ENCODE measurements around the gene PPP2CA.

Gene PPP2CA

DNA sequence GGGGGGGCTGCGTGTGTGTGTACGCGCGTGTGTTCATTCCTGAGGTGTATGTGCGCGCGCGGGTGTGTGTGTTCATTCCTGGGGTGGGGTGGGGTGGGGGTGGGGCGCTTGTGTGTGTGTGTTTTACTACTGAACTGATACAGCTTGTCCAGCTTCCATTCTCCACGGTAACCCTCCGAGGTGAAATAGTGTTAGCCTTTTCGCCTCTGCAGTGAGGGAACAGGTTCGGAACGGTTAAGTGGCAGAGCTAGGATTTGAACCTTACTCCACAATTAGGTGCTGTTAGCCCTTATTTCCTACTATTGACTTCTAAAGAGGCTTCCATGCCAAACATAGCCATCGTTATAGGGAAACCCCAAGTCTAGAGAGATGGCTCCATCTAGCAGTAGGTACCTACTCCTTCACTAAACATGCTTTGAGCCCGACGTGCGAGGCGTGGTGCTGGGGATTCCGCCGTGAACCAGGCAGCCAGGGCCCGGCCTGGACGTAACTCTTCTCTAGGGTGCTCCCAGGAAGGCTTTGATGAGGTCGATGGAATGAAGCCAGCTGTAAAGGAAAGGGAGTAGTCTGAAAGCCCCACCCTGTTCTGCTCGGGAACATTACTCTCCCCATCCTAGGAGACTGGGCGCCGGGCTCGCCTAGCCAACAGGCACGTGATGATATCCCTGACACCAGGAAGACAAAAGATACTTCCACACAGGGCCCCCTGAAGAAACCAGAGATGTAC lies 48.3 kb downstream of the PPP2CA start:
- no peak for TF ChIP-seq TOX (CRISPR knock-in tag; IDR thresholded peaks at IDR 0.05; ENCODE audit: borderline replicate concordance)
- TF ChIP-seq OSR1 (CRISPR knock-in tag; IDR thresholded peaks at IDR 0.05), result no peak
- TF ChIP-seq ZNF70 (CRISPR knock-in tag; IDR thresholded peaks at IDR 0.05), result no peak
- ATAC-seq, result no peak; the same call in 2 of the 3 replicates

DNA sequence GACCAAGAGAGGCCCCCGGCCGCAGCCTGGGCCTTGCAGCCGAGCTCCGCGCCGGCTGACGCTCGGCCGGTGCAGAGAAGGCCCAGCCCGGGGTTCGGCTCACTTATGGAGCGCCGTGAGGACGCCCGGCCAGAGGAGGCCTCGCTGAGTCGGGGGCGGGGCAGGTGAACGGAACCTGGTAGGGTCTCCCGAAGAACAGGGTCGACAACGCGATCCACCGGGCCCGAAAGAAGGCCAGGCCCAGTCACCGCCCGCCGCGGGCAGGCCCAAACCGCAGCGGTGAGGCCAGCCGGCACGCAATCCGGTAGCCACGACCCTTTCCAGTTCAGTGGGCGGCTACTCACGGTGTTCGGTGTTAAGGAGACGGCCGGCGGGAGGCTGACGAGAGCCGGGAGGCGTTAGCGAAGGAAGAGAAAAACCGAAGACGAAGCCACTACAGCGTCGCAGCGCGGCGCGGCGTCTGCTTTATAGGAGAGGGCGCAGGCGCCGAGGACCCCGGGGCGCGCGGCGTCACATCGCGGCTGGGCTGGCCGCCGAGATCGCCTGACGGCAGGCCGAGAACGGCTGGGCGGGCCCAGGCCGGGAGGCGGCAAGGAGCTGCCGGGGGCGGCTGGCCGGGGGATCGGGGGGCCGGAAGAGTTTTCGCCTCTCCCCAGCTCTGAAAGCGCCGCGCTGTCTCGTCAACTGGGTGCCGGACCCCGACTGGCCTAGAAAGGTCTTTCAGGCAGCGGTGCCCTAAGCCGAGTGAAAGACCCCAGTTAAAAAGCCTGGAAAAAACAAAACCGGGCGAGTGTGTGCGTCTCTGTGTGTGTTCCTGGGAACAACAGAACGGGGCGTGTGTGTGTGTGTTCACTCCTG lies 49.1 kb downstream of the PPP2CA start, which contains the start of gene SKP1:
Gene SKP1 (minus strand): TSS at position 440 of the 858 bp plus-strand sequence. CDS start 2,928 bp downstream, outside the sequence.
- TF ChIP-seq, protein P1, sequence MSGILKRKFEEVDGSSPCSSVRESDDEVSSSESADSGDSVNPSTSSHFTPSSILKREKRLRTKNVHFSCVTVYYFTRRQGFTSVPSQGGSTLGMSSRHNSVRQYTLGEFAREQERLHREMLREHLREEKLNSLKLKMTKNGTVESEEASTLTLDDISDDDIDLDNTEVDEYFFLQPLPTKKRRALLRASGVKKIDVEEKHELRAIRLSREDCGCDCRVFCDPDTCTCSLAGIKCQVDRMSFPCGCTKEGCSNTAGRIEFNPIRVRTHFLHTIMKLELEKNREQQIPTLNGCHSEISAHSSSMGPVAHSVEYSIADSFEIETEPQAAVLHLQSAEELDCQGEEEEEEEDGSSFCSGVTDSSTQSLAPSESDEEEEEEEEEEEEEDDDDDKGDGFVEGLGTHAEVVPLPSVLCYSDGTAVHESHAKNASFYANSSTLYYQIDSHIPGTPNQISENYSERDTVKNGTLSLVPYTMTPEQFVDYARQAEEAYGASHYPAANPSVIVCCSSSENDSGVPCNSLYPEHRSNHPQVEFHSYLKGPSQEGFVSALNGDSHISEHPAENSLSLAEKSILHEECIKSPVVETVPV (CRISPR knock-in tag; IDR thresholded peaks at IDR 0.05), result 0 out of 2 replicates have a peak, but pooled peaks have one; percentile 51
- TF ChIP-seq ARNTL (CRISPR knock-in tag; IDR thresholded peaks at IDR 0.05; ENCODE audit: borderline replicate concordance, low read depth), result no peak
- TF ChIP-seq OSR1 (CRISPR knock-in tag; IDR thresholded peaks at IDR 0.05), result no peak
- TF ChIP-seq, protein P2, sequence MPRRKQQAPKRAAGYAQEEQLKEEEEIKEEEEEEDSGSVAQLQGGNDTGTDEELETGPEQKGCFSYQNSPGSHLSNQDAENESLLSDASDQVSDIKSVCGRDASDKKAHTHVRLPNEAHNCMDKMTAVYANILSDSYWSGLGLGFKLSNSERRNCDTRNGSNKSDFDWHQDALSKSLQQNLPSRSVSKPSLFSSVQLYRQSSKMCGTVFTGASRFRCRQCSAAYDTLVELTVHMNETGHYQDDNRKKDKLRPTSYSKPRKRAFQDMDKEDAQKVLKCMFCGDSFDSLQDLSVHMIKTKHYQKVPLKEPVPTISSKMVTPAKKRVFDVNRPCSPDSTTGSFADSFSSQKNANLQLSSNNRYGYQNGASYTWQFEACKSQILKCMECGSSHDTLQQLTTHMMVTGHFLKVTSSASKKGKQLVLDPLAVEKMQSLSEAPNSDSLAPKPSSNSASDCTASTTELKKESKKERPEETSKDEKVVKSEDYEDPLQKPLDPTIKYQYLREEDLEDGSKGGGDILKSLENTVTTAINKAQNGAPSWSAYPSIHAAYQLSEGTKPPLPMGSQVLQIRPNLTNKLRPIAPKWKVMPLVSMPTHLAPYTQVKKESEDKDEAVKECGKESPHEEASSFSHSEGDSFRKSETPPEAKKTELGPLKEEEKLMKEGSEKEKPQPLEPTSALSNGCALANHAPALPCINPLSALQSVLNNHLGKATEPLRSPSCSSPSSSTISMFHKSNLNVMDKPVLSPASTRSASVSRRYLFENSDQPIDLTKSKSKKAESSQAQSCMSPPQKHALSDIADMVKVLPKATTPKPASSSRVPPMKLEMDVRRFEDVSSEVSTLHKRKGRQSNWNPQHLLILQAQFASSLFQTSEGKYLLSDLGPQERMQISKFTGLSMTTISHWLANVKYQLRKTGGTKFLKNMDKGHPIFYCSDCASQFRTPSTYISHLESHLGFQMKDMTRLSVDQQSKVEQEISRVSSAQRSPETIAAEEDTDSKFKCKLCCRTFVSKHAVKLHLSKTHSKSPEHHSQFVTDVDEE (CRISPR knock-in tag; IDR thresholded peaks at IDR 0.05), result no peak; the same call in 1 of the 2 replicates
- TF ChIP-seq SNAI2 (CRISPR knock-in tag; IDR thresholded peaks at IDR 0.05), result no peak
- TF ChIP-seq GLIS3 (CRISPR knock-in tag; IDR thresholded peaks at IDR 0.05), result peak; percentile 32; the same call in 1 of the 2 replicates
- no peak for TF ChIP-seq TOX (CRISPR knock-in tag; IDR thresholded peaks at IDR 0.05; ENCODE audit: borderline replicate concordance)
- TF ChIP-seq, protein P3, sequence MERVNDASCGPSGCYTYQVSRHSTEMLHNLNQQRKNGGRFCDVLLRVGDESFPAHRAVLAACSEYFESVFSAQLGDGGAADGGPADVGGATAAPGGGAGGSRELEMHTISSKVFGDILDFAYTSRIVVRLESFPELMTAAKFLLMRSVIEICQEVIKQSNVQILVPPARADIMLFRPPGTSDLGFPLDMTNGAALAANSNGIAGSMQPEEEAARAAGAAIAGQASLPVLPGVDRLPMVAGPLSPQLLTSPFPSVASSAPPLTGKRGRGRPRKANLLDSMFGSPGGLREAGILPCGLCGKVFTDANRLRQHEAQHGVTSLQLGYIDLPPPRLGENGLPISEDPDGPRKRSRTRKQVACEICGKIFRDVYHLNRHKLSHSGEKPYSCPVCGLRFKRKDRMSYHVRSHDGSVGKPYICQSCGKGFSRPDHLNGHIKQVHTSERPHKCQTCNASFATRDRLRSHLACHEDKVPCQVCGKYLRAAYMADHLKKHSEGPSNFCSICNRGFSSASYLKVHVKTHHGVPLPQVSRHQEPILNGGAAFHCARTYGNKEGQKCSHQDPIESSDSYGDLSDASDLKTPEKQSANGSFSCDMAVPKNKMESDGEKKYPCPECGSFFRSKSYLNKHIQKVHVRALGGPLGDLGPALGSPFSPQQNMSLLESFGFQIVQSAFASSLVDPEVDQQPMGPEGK (CRISPR knock-in tag; IDR thresholded peaks at IDR 0.05; ENCODE audit: borderline replicate concordance), result no peak
- no peak for TF ChIP-seq ZFP3 (CRISPR knock-in tag; IDR thresholded peaks at IDR 0.05)
- ATAC-seq, result peak; percentile 83

DNA sequence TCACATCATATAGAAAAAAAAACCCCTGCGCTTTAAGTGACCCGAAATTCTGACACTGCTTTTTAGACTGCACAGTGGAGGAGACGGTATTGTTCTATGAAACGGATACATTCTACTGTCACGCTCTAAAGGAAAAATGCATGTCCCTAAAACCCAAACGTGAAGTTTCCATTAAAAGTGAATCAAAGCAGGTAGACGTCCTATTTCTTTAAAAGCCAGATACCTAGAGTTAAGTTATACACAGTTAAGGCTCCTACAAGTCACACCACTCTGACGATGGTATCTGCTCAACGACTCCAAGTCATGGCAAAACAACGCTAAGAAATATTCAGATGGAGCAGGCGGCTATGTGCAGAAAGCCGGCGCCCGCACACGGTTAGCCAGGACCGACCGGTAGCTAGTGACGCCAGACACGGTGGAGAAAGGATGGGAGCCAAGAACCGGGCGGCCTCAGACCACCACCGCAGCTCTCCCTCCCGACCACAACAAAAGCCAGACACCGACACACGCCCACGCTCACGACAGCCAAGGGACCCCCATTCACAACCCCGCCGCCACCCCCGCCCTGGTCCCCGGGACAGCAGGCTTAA lies 49.9 kb downstream of the PPP2CA start:
- TF ChIP-seq ZNF8 (CRISPR knock-in tag; IDR thresholded peaks at IDR 0.05), result no peak
- TF ChIP-seq BACH2 (CRISPR knock-in tag; IDR thresholded peaks at IDR 0.05; ENCODE audit: borderline replicate concordance), result no peak
- no peak for TF ChIP-seq ISL1 (CRISPR knock-in tag; IDR thresholded peaks at IDR 0.05)
- no peak for TF ChIP-seq GLIS3 (CRISPR knock-in tag; IDR thresholded peaks at IDR 0.05)
- no peak for TF ChIP-seq TCF4 (CRISPR knock-in tag; IDR thresholded peaks at IDR 0.05; ENCODE audit: borderline replicate concordance)
- no peak for TF ChIP-seq RARB (CRISPR knock-in tag; IDR thresholded peaks at IDR 0.05)
- TF ChIP-seq, protein P4, sequence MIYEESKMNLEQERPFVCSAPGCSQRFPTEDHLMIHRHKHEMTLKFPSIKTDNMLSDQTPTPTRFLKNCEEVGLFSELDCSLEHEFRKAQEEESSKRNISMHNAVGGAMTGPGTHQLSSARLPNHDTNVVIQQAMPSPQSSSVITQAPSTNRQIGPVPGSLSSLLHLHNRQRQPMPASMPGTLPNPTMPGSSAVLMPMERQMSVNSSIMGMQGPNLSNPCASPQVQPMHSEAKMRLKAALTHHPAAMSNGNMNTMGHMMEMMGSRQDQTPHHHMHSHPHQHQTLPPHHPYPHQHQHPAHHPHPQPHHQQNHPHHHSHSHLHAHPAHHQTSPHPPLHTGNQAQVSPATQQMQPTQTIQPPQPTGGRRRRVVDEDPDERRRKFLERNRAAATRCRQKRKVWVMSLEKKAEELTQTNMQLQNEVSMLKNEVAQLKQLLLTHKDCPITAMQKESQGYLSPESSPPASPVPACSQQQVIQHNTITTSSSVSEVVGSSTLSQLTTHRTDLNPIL (CRISPR knock-in tag; IDR thresholded peaks at IDR 0.05; ENCODE audit: low read depth), result no peak
- no peak for TF ChIP-seq OSR1 (CRISPR knock-in tag; IDR thresholded peaks at IDR 0.05)
- no peak for TF ChIP-seq ZFP30 (CRISPR knock-in tag; IDR thresholded peaks at IDR 0.05)
- no peak for TF ChIP-seq SNAI2 (CRISPR knock-in tag; IDR thresholded peaks at IDR 0.05)
- TF ChIP-seq ZC3H10 (CRISPR knock-in tag; IDR thresholded peaks at IDR 0.05), result no peak
- TF ChIP-seq, protein P2 (CRISPR knock-in tag; IDR thresholded peaks at IDR 0.05), result no peak
- TF ChIP-seq, protein P1 (CRISPR knock-in tag; IDR thresholded peaks at IDR 0.05), result no peak
- no peak for TF ChIP-seq ESRRG (CRISPR knock-in tag; IDR thresholded peaks at IDR 0.05)
- ATAC-seq, result peak; percentile 55

Data from SK-N-SH treated with all-trans-retinoic acid at 6 μM for 48 hours (cell line).